CD14-positive monocyte (primary cell): ENCODE measurements around the gene RBM22. TPM values are rescaled to one million over a fixed set of nuclear protein-coding genes. Genes with fewer than 3 reads are reported as not detected.

ENCODE experiments used
- DNase-seq, 3 donors: peaks; one replicate each; pipeline ENCODE4 v3.0.0-alpha.2; 2011 to 2022
- H2AFZ ChIP-seq: 2 replicates; pipeline ENCODE4 v1.6.0; 2012; ENCODE audit warnings: mild to moderate bottlenecking, low read depth, low read length, inconsistent platforms; ENCODE audit not compliant: insufficient read depth, poor library complexity, severe bottlenecking
- H3K27ac ChIP-seq, 2 donors: 1 replicate in 1 of 2; 2 replicates in 1 of 2; pipeline ENCODE4 v1.5.1; 2012 to 2013; ENCODE audit warnings: low read length in 2 of 2, control low read depth in 1 of 2, inconsistent platforms in 1 of 2, low read depth in 1 of 2, mild to moderate bottlenecking in 1 of 2
- H3K27me3 ChIP-seq, 2 donors: one replicate each; pipeline versions ENCODE4 v1.6.0 to v1.6.1; 2011 to 2013; ENCODE audit warnings: low read length in 2 of 2; ENCODE audit not compliant: control insufficient read depth in 2 of 2, insufficient read depth in 2 of 2
- H3K36me3 ChIP-seq, 2 donors: replicated peaks in 1 of 2; 1 replicate in 1 of 2; 2 replicates in 1 of 2; pipeline versions ENCODE4 v1.5.1 to v1.6.1; 2012 to 2013; ENCODE audit warnings: low read length in 2 of 2, control low read depth in 1 of 2, inconsistent platforms in 1 of 2, mild to moderate bottlenecking in 1 of 2; ENCODE audit not compliant: insufficient read depth in 2 of 2, control insufficient read depth in 1 of 2
- H3K4me1 ChIP-seq, 2 donors: 1 replicate in 1 of 2; 2 replicates in 1 of 2; pipeline versions ENCODE4 v1.5.1 to v1.6.1; 2012 to 2013; ENCODE audit warnings: low read length in 2 of 2, control low read depth in 1 of 2, inconsistent platforms in 1 of 2, mild to moderate bottlenecking in 1 of 2, moderate library complexity in 1 of 2; ENCODE audit not compliant: insufficient read depth in 2 of 2, control insufficient read depth in 1 of 2
- H3K4me2 ChIP-seq: replicated peaks from 2 replicates; pipeline ENCODE3; 2012; ENCODE audit warnings: low read length, moderate library complexity, mild to moderate bottlenecking; ENCODE audit not compliant: poor library complexity, severe bottlenecking; ENCODE audit errors: extremely low read depth
- H3K4me3 ChIP-seq, 3 experiments: fragments of 200-600 bp in 1 of 3; sonication (generic) in 1 of 3; replicated peaks in 1 of 3; 1 replicate in 2 of 3; 2 replicates in 1 of 3; pipeline ENCODE4 v1.5.1; 2011 to 2013; ENCODE audit warnings: low read length in 3 of 3, mild to moderate bottlenecking in 3 of 3, control low read depth in 2 of 3, low read depth in 2 of 3, inconsistent platforms in 1 of 3, moderate library complexity in 1 of 3
- H3K79me2 ChIP-seq: 2 replicates; pipeline ENCODE4 v1.6.0; 2012; ENCODE audit warnings: mild to moderate bottlenecking, control low read depth, inconsistent platforms, low read length, moderate library complexity; ENCODE audit not compliant: insufficient read depth
- H3K9ac ChIP-seq: 2 replicates; pipeline ENCODE4 v1.6.0; 2017; ENCODE audit warnings: low read length, mild to moderate bottlenecking; ENCODE audit not compliant: insufficient read depth, poor library complexity, severe bottlenecking
- H3K9me3 ChIP-seq, 2 donors: replicated peaks in 1 of 2; 1 replicate in 1 of 2; 2 replicates in 1 of 2; pipeline versions ENCODE4 v1.5.1 to v1.6.1; 2012 to 2013; ENCODE audit warnings: low read length in 2 of 2, control low read depth in 1 of 2; ENCODE audit not compliant: control insufficient read depth in 1 of 2, insufficient read depth in 1 of 2
- H4K20me1 ChIP-seq: 2 replicates; pipeline ENCODE4 v1.6.0; 2012; ENCODE audit warnings: mild to moderate bottlenecking, low read length, control low read depth, moderate library complexity; ENCODE audit not compliant: insufficient read depth
- H3K27ac Mint-ChIP-seq, 7 donors: one replicate each; pipeline ENCODE4 v1.8.0; 2020; ENCODE audit warnings: mild to moderate bottlenecking in 7 of 7, mixed read lengths in 7 of 7, moderate library complexity in 6 of 7, inconsistent platforms in 2 of 7
- H3K27me3 Mint-ChIP-seq, 3 donors: one replicate each; pipeline ENCODE4 v1.8.0; 2021 to 2022; ENCODE audit warnings: low read depth in 3 of 3, mild to moderate bottlenecking in 3 of 3, mixed read lengths in 3 of 3, moderate library complexity in 3 of 3, inconsistent platforms in 1 of 3
- H3K36me3 Mint-ChIP-seq, 2 donors: one replicate each; pipeline ENCODE4 v1.8.0; 2020; ENCODE audit warnings: mixed read lengths in 2 of 2, inconsistent platforms in 1 of 2, mild to moderate bottlenecking in 1 of 2
- H3K4me1 Mint-ChIP-seq: one replicate; pipeline ENCODE4 v1.8.0; 2020; ENCODE audit warnings: mild to moderate bottlenecking, mixed read lengths
- H3K4me3 Mint-ChIP-seq, 2 donors: one replicate each; pipeline ENCODE4 v1.8.0; 2020; ENCODE audit warnings: mild to moderate bottlenecking in 2 of 2, mixed read lengths in 2 of 2, moderate library complexity in 1 of 2
- H3K9me3 Mint-ChIP-seq, 7 donors: one replicate each; pipeline ENCODE4 v1.8.0; 2020 to 2022; ENCODE audit warnings: mixed read lengths in 7 of 7, mild to moderate bottlenecking in 6 of 7, moderate library complexity in 6 of 7, inconsistent platforms in 2 of 7
- WGBS: methylation state at CpG from one replicate; pipeline ENCODE4 v1.1.5; 2013; ENCODE audit warnings: missing lambda C conversion rate; ENCODE audit not compliant: insufficient coverage; 5-methylcytosine and 5-hydroxymethylcytosine counted together
- intact Hi-C, 2 donors: fragments of 100-400 bp; cut with micrococcal nuclease; formaldehyde crosslinking; loops; one replicate each; pipeline versions ENCODE4 v1.15.0 to v1.15.1; 2023
- polyA plus RNA-seq, 3 donors: library from polyadenylated mRNA; depleted of rRNA in 1 of 3; unstranded in 2 of 3; stranded (reverse) in 1 of 3; fragments of 300-500 nt in 2 of 3; fragments of >200 nt in 1 of 3; fragmentation: Illumina TruSeq in 2 of 3; gene quantifications; 1 replicate in 2 of 3; 2 replicates in 1 of 3; pipeline ENCODE4 v1.2.3, GENCODE V29; 2012 to 2021
- TF ChIP-seq, protein P1 (sequence below): fragments of 200-600 bp; IDR thresholded peaks from one replicate; pipeline ENCODE4 v1.8.0; 2022; ENCODE audit warnings: antibody characterized with exemption, mild to moderate bottlenecking

Gene RBM22
- polyA plus RNA-seq, 3 donors = 37.9 to 68.4 (median 47.4) TPM

DNA sequence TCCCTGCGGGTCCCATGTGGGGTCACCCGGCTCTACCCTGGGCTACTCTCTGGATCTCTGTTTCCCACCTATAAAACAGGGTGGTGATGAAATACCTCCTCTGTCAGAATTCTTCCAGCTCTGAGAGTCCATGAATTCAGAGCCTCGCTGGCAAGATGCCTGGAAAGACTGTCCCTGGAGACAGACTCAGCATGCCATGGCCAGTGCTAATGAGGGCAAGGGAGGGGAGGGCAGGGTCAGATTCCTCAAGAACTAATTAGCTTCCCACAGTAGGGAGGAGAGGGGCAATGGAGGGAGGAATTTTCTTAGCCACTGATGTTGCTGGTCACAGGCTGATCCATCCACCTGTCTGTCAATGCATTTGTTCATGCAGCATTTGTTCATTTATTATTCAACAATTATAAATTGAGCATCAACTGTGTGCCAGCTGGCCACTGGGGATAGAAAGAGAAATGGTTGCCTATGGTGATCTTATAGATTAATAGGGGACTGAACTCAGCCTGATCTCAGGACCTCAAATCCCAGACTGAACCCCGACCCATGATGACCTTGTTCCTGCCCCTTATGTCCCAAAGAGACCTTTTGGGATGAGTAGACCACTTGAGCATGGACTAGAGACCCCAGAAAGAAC is 55.7 kb downstream of the RBM22 start:
- H3K27ac Mint-ChIP-seq = no peak overlapping the region
- no peak overlapping the region for H3K27ac ChIP-seq
- no peaks in the 10 kb centered on the region for H4K20me1 ChIP-seq
- no peaks in the 10 kb centered on the region for H3K36me3 ChIP-seq
- no peaks in the 10 kb centered on the region for H3K36me3 Mint-ChIP-seq
- 100% methylated on average over 1 of the region's 4 CpGs for WGBS
- H2AFZ ChIP-seq = no peak overlapping the region
- no peak overlapping the region for H3K4me3 Mint-ChIP-seq
- H3K9me3 Mint-ChIP-seq = peaks cover 0 to 1% (median 0%) of the 10 kb centered on the region in 7 donors
- H3K4me1 ChIP-seq = peaks cover 9 to 10% of the 10 kb centered on the region in 2 donors
- TF ChIP-seq, protein P1, sequence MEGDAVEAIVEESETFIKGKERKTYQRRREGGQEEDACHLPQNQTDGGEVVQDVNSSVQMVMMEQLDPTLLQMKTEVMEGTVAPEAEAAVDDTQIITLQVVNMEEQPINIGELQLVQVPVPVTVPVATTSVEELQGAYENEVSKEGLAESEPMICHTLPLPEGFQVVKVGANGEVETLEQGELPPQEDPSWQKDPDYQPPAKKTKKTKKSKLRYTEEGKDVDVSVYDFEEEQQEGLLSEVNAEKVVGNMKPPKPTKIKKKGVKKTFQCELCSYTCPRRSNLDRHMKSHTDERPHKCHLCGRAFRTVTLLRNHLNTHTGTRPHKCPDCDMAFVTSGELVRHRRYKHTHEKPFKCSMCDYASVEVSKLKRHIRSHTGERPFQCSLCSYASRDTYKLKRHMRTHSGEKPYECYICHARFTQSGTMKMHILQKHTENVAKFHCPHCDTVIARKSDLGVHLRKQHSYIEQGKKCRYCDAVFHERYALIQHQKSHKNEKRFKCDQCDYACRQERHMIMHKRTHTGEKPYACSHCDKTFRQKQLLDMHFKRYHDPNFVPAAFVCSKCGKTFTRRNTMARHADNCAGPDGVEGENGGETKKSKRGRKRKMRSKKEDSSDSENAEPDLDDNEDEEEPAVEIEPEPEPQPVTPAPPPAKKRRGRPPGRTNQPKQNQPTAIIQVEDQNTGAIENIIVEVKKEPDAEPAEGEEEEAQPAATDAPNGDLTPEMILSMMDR = no peak
- intact Hi-C loops = no loop called here
- no peaks in the 10 kb centered on the region for H3K9me3 ChIP-seq
- peaks cover 0 to 7% (median 0%) of the 10 kb centered on the region in 3 donors for H3K27me3 Mint-ChIP-seq
- DNase-seq = no peak
- H3K4me2 ChIP-seq = no peak overlapping the region
- H3K27me3 ChIP-seq = no peaks in the 10 kb centered on the region
- no peak overlapping the region for H3K4me3 ChIP-seq
- H3K79me2 ChIP-seq = no peaks in the 10 kb centered on the region
- H3K9ac ChIP-seq = no peak overlapping the region
- H3K4me1 Mint-ChIP-seq = peaks cover 14% of the 10 kb centered on the region

DNA sequence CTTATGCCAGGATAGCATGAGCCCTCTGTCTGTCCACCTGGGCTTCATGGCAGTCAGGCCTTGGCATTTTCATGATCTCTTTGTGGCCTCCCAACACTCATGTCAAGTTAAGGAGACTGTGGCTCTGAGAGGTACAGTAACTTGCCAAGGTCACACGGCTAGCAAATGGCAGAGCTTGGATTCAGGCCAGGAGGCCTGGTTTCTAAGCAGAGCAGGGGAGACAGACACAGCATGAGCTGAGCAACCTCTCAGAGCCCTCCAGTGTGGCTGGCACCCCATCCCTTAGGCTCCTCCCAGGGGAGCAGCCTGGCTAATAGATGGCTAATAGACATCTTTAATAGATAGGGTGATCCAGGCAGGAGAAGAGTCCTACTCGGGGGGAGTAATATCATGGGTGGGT is 56.3 kb downstream of the RBM22 start:
- Mint-ChIP-seq H3K27me3 (peaks cover 0 to 7% (median 0%) of the 10 kb centered on the region in 3 donors), H3K36me3 (no peaks in the 10 kb centered on the region), H3K9me3 (peaks cover 0 to 1% (median 0%) of the 10 kb centered on the region in 7 donors), H3K4me3 (no peak overlapping the region), H3K27ac (no peak overlapping the region), H3K4me1 (peaks cover 19% of the 10 kb centered on the region)
- no peaks in the 10 kb centered on the region for H3K9me3 ChIP-seq
- TF ChIP-seq, protein P1 = no peak
- no peaks in the 10 kb centered on the region for H3K36me3 ChIP-seq
- no peaks in the 10 kb centered on the region for H3K27me3 ChIP-seq
- WGBS = 73% methylated on average over 2 of the region's 2 CpGs
- H4K20me1 ChIP-seq = no peaks in the 10 kb centered on the region
- no peaks in the 10 kb centered on the region for H3K79me2 ChIP-seq
- no peak overlapping the region for H2AFZ ChIP-seq
- intact Hi-C loops = no loop called here
- no peak overlapping the region for H3K4me3 ChIP-seq
- no peak for DNase-seq
- no peak overlapping the region for H3K9ac ChIP-seq
- no peak overlapping the region for H3K4me2 ChIP-seq
- H3K27ac ChIP-seq = no peak overlapping the region
- H3K4me1 ChIP-seq = peaks cover 10 to 13% of the 10 kb centered on the region in 2 donors
